Measurements from ENCODE around the gene CDK5RAP2. TPM values are rescaled to one million over a fixed set of nuclear protein-coding genes. Genes with fewer than 3 reads are reported as not detected.

CDK5RAP2 gene
- total RNA-seq, 1 donor from 2014 or later, result 54.5 TPM

DNA sequence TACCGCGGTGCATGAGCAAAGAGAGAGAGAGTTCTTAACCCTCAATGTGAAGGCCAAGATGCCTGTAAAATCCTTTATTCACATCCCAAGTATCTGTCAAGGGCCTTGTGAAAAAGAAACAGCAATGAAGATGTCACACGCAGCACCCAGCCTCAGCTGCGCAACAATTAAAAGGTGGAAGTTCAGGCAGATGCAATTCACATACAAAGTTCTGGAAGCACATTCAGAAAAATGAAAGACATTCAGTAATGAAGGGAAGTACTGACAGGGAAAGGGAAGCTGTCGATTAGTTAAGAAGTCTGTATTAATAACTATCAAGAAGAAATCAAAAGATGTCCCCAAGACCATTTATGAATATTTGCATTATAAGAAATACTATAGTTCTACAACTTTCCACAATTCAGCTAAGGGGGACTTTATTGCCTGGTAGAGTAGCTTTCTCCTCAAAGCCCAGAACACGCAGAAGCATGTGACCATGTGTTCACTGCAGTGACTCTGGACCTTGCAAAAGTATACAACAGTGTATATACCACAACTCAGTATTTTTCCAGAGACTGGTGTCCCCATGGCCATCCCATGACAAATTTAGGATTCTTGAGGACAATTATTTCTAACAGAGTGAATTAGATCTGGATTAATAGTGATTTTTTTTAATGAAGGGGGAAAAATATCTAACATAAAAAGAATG, 137.5 kb downstream of the CDK5RAP2 start:
- TF ChIP-seq POLR2AphosphoS5 (IDR thresholded peaks at IDR 0.05; ENCODE audit: insufficient read depth in 1 of 2, low read depth in 1 of 2) (no peak), POLR2A (IDR thresholded peaks at IDR 0.05) (no peak)
- TF ChIP-seq, protein P1, sequence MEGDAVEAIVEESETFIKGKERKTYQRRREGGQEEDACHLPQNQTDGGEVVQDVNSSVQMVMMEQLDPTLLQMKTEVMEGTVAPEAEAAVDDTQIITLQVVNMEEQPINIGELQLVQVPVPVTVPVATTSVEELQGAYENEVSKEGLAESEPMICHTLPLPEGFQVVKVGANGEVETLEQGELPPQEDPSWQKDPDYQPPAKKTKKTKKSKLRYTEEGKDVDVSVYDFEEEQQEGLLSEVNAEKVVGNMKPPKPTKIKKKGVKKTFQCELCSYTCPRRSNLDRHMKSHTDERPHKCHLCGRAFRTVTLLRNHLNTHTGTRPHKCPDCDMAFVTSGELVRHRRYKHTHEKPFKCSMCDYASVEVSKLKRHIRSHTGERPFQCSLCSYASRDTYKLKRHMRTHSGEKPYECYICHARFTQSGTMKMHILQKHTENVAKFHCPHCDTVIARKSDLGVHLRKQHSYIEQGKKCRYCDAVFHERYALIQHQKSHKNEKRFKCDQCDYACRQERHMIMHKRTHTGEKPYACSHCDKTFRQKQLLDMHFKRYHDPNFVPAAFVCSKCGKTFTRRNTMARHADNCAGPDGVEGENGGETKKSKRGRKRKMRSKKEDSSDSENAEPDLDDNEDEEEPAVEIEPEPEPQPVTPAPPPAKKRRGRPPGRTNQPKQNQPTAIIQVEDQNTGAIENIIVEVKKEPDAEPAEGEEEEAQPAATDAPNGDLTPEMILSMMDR (IDR thresholded peaks at IDR 0.05), result no peak
- DNase-seq (ENCODE audit: extremely low spot score in 2 of 2), result no peak
- no peak overlapping the region for H3K27ac ChIP-seq
- H3K27me3 ChIP-seq, result no peaks in the 10 kb centered on the region
- H3K9me3 ChIP-seq, result no peaks in the 10 kb centered on the region
- intact Hi-C loops (cut with DNase I), result no loop called here
- H3K4me3 ChIP-seq, result no peak overlapping the region
- H3K36me3 ChIP-seq, result peaks cover 0 to 26% of the 10 kb centered on the region in 2 donors
- no peaks in the 10 kb centered on the region for H3K4me1 ChIP-seq

DNA sequence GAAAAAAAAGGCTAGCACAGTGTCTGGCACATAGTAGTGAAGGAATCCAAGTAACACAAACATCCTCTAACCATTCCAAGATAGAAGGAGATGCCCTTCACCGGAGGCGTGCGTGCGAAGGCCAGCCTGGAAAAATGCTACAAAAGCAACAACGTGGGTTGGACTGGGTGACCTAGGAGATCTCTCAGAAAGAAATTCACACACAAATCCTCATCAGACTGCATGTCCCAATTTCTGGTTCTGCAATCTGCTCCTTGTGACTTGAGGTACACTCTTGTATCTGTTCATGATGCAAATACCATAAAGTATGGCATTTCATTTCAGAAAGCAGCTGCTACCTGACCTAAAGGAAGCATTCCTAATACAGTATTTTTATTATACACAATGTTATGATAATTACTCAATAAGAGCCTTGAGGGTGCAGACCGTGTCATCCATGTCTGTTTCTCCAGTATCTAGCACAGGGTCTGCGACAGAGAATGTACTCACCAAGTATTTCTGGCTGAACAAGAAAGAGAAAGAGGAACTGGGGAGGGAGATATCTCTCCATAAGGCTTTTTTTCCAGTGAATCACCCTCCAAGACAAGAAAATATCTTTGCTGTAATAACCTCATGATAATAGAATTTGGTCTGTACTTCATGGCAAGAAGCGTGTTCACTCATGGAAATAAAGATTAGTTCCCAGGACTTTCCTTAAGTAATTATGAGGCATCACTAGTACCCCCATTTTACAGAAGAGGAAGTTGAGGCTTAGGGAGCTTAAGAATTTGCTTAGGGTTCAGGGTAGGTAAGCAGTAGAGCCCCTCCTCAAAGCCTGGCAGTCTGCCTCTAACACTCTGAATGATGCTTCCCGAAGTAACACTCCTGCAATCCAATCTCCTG, 138.3 kb downstream of the CDK5RAP2 start:
- intact Hi-C loops (cut with DNase I), result no loop called here
- no peak for DNase-seq (ENCODE audit: extremely low spot score in 2 of 2)

DNA sequence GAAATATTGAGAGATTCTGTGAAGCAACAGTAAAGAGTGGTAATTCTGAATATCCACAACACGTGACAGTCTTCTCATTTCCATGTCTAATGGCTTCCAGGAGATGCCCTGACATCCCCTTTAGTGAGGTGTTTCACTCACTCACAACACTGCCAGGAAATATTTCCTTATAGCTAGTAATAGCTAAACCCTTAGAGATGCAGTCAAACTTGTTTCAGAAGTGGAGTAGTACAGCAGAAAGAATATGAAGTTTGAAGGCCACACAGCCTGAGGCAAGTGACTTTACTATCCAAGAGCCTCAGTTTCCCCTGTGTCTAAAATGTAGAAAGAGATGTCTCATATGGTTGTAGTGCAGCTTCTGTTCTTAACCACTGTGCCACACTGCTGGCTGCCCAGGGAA, 139.2 kb downstream of the CDK5RAP2 start:
- TF ChIP-seq, protein P1 (IDR thresholded peaks at IDR 0.05), result no peak
- no peak for TF ChIP-seq POLR2A (IDR thresholded peaks at IDR 0.05)
- no peak for TF ChIP-seq POLR2AphosphoS5 (IDR thresholded peaks at IDR 0.05; ENCODE audit: insufficient read depth in 1 of 2, low read depth in 1 of 2)
- Histone ChIP-seq H3K9me3 (no peaks in the 10 kb centered on the region), H3K27me3 (no peaks in the 10 kb centered on the region), H3K36me3 (peaks cover 0 to 36% of the 10 kb centered on the region in 2 donors), H3K27ac (no peak overlapping the region), H3K4me3 (no peak overlapping the region), H3K4me1 (no peaks in the 10 kb centered on the region)
- no peak for DNase-seq (ENCODE audit: extremely low spot score in 2 of 2)
- intact Hi-C loops (cut with DNase I), result no loop called here

More for the DNA sequence above, 138.3 kb downstream of the CDK5RAP2 start:
- H3K4me1 ChIP-seq, result no peaks in the 10 kb centered on the region
- H3K4me3 ChIP-seq, result no peak overlapping the region
- no peaks in the 10 kb centered on the region for H3K9me3 ChIP-seq
- TF ChIP-seq, protein P1 (IDR thresholded peaks at IDR 0.05), result no peak
- TF ChIP-seq POLR2A (IDR thresholded peaks at IDR 0.05), result no peak
- TF ChIP-seq POLR2AphosphoS5 (IDR thresholded peaks at IDR 0.05; ENCODE audit: insufficient read depth in 1 of 2, low read depth in 1 of 2), result no peak
- H3K36me3 ChIP-seq, result peaks cover 0 to 34% of the 10 kb centered on the region in 2 donors
- no peaks in the 10 kb centered on the region for H3K27me3 ChIP-seq
- no peak overlapping the region for H3K27ac ChIP-seq

DNA sequence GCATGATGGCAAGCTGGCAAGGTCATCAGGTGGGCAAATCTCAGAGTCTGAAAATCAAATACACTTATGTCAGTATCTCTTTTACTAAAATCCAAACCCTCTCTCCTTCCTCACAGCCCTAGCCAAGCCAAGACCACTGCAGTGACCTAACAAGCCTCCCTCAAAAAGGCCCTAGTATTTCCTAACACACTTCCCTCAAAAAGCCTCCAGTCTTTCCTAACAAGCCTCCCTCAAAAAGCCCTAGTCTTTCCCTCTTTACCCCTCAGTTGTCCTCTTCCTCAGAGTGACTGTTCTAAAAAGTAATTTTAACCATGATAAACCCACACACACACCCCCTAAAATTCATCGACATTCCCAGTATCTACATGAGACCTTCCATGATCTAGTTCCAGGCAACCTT, 140.0 kb downstream of the CDK5RAP2 start:
- TF ChIP-seq, protein P1 (IDR thresholded peaks at IDR 0.05), result no peak
- TF ChIP-seq POLR2A (IDR thresholded peaks at IDR 0.05), result no peak
- TF ChIP-seq POLR2AphosphoS5 (IDR thresholded peaks at IDR 0.05; ENCODE audit: insufficient read depth in 1 of 2, low read depth in 1 of 2), result no peak
- intact Hi-C loops (cut with DNase I), result no loop called here
- peaks cover 6% of the 10 kb centered on the region for H3K4me1 ChIP-seq
- no peaks in the 10 kb centered on the region for H3K27me3 ChIP-seq
- H3K27ac ChIP-seq, result no peak overlapping the region
- no peak overlapping the region for H3K4me3 ChIP-seq
- no peaks in the 10 kb centered on the region for H3K9me3 ChIP-seq
- peaks cover 0 to 36% of the 10 kb centered on the region in 2 donors for H3K36me3 ChIP-seq
- no peak for DNase-seq (ENCODE audit: extremely low spot score in 2 of 2)

Data from vagina (tissue), 2 donors.